HepG2 (cell line): ENCODE measurements around the gene SPC24. TPM values are rescaled to one million over a fixed set of nuclear protein-coding genes. Genes with fewer than 3 reads are reported as not detected.

ENCODE experiments used
- ATF7 ChIP-seq, 2 experiments: fragments of 450-650 bp in 1 of 2; sonication (generic) in 1 of 2; formaldehyde crosslinking in 1 of 2; IDR thresholded peaks; 2 replicates each; pipeline versions ENCODE4 v1.4.0 to v1.6.1; 2016 to 2020; ENCODE audit warnings: antibody characterized with exemption in 1 of 2, mild to moderate bottlenecking in 1 of 2, missing genetic modification reagents in 1 of 2
- BCL6 ChIP-seq: IDR thresholded peaks from 2 replicates; pipeline ENCODE4 v1.6.1; 2016; ENCODE audit warnings: missing genetic modification reagents, missing compliant biosample characterization
- CBX1 ChIP-seq: IDR thresholded peaks from one replicate; pipeline ENCODE4 v1.6.1; 2016; ENCODE audit warnings: antibody characterized with exemption, low read depth
- DMAP1 ChIP-seq: IDR thresholded peaks from 2 replicates; pipeline ENCODE4 v1.6.1; 2016
- DZIP1 ChIP-seq: sonication (generic); formaldehyde crosslinking; IDR thresholded peaks from 2 replicates; pipeline ENCODE4 v1.5.0; 2020; ENCODE audit warnings: mild to moderate bottlenecking, missing genetic modification reagents
- ERF ChIP-seq: IDR thresholded peaks from 2 replicates; pipeline ENCODE4 v1.6.1; 2018; ENCODE audit warnings: missing biosample characterization, missing genetic modification reagents
- GATAD2A ChIP-seq: IDR thresholded peaks from 2 replicates; pipeline ENCODE4 v1.6.1; 2016
- HNF1A ChIP-seq, 2 experiments: sonication (generic) in 1 of 2; formaldehyde crosslinking in 1 of 2; IDR thresholded peaks; 2 replicates each; pipeline versions ENCODE4 v1.4.0 to v1.6.1; 2016 to 2020; ENCODE audit warnings: borderline replicate concordance in 1 of 2, low read depth in 1 of 2, mild to moderate bottlenecking in 1 of 2, missing genetic modification reagents in 1 of 2
- KLF15 ChIP-seq: sonication (generic); formaldehyde crosslinking; IDR thresholded peaks from 2 replicates; pipeline ENCODE4 v1.8.1; 2023; ENCODE audit warnings: borderline replicate concordance, mild to moderate bottlenecking, inconsistent platforms, missing genetic modification reagents, mixed read lengths
- MAFG ChIP-seq: sonication (generic); formaldehyde crosslinking; IDR thresholded peaks from 2 replicates; pipeline ENCODE4 v1.5.1; 2020; ENCODE audit warnings: mild to moderate bottlenecking, missing genetic modification reagents
- NFYB ChIP-seq: sonication (generic); formaldehyde crosslinking; IDR thresholded peaks from 2 replicates; pipeline ENCODE4 v1.4.0; 2020; ENCODE audit warnings: missing genetic modification reagents
- PBX3 ChIP-seq: sonication (generic); formaldehyde crosslinking; IDR thresholded peaks from 2 replicates; pipeline ENCODE4 v1.8.1; 2023; ENCODE audit warnings: missing genetic modification reagents, inconsistent platforms, borderline replicate concordance
- TFAP4 ChIP-seq: sonication (generic); IDR thresholded peaks from 2 replicates; pipeline ENCODE4 v1.6.1; 2016; ENCODE audit warnings: low read depth, borderline replicate concordance
- THAP11 ChIP-seq: IDR thresholded peaks from 2 replicates; pipeline ENCODE4 v1.6.1; 2016; ENCODE audit warnings: missing biosample characterization, missing genetic modification reagents
- ZBTB1 ChIP-seq: sonication (generic); formaldehyde crosslinking; IDR thresholded peaks from 2 replicates; pipeline ENCODE4 v1.4.0; 2020; ENCODE audit warnings: missing genetic modification reagents, borderline replicate concordance
- ZFP90 ChIP-seq: sonication (generic); formaldehyde crosslinking; IDR thresholded peaks from 2 replicates; pipeline ENCODE4 v1.8.0; 2022; ENCODE audit warnings: missing genetic modification reagents, mild to moderate bottlenecking, inconsistent platforms, borderline replicate concordance
- ZIK1 ChIP-seq: sonication (generic); formaldehyde crosslinking; IDR thresholded peaks from 2 replicates; pipeline ENCODE4 v1.5.0; 2020; ENCODE audit warnings: mild to moderate bottlenecking, low read depth, missing genetic modification reagents, borderline replicate concordance
- ZNF264 ChIP-seq: sonication (generic); formaldehyde crosslinking; IDR thresholded peaks from 2 replicates; pipeline ENCODE4 v1.4.0; 2020; ENCODE audit warnings: missing genetic modification reagents
- ZNF441 ChIP-seq: sonication (generic); formaldehyde crosslinking; IDR thresholded peaks from 2 replicates; pipeline ENCODE4 v1.7.0; 2021; ENCODE audit warnings: missing genetic modification reagents, borderline replicate concordance
- ZNF761 ChIP-seq: sonication (generic); formaldehyde crosslinking; conservative IDR thresholded peaks from 2 replicates; pipeline ENCODE4 v1.4.0; 2020; ENCODE audit warnings: mild to moderate bottlenecking, missing genetic modification reagents
- ZNF788 ChIP-seq: sonication (generic); formaldehyde crosslinking; IDR thresholded peaks from 2 replicates; pipeline ENCODE4 v1.5.0; 2020; ENCODE audit warnings: mild to moderate bottlenecking, missing genetic modification reagents, borderline replicate concordance
- polyA plus RNA-seq, 8 experiments: library from polyadenylated mRNA; depleted of rRNA in 3 of 8; stranded (reverse) in 7 of 8; unstranded in 1 of 8; fragments of >200 nt; fragmentation: Illumina TruSeq in 4 of 8; extraction: Trizol in 4 of 8; gene quantifications; 2 replicates each; pipeline versions ENCODE4 v1.2.1 to v1.2.3, GENCODE V29; 2011 to 2016; ENCODE audit warnings: low read depth in 4 of 8, missing spikeins in 1 of 8, mixed read lengths in 1 of 8; ENCODE audit not compliant: insufficient read depth in 1 of 8
- total RNA-seq, 5 experiments: library from RNA; depleted of rRNA; stranded (reverse); fragments of >200 nt; fragmentation: Illumina TruSeq; extraction: Trizol; gene quantifications; 2 replicates each; pipeline ENCODE4 v1.2.3, GENCODE V29; 2016; ENCODE audit warnings: low read depth in 1 of 5

SPC24 gene
- total and polyA plus RNA-seq, 2 of the 13 experiments (the other 11 are each of a cell fraction or from before 2014, with no cell fraction given): 10.0 to 46.2 TPM

- TF ChIP-seq TFAP4 (no peak; the same call in 1 of the 2 replicates), KLF15 (CRISPR knock-in tag) (no peak), ZNF761 (no peak), ZFP90 (CRISPR knock-in tag) (no peak; the same call in 1 of the 2 replicates), MAFG (CRISPR knock-in tag) (no peak), HNF1A (IDR thresholded peaks at IDR 0.05; ENCODE audit: low read depth) (no peak), HNF1A (CRISPR knock-in tag; IDR thresholded peaks at IDR 0.05; ENCODE audit: borderline replicate concordance) (no peak), PBX3 (CRISPR knock-in tag) (peak; percentile 94; the same call in 1 of the 2 replicates), ZNF441 (no peak; the same call in 1 of the 2 replicates), DMAP1 (peak; percentile 77), THAP11 (peak; percentile 45; the same call in 1 of the 2 replicates), CBX1 (no peak), DZIP1 (CRISPR knock-in tag) (no peak), ZBTB1 (CRISPR knock-in tag) (no peak), ATF7 (IDR thresholded peaks at IDR 0.05) (no peak), ATF7 (CRISPR knock-in tag; IDR thresholded peaks at IDR 0.05) (no peak), BCL6 (CRISPR knock-in tag) (no peak), ZIK1 (CRISPR knock-in tag) (no peak), NFYB (peak; percentile 96), ZNF788 (CRISPR knock-in tag) (peak; percentile 63; the same call in 1 of the 2 replicates), ERF (CRISPR knock-in tag) (peak; percentile 30; the same call in 1 of the 2 replicates), GATAD2A (CRISPR knock-in tag) (no peak), ZNF264 (CRISPR knock-in tag) (0 out of 2 replicates have a peak, but pooled peaks have one; percentile 28)
Measured at GRCh38 chr19:11155373-11156120, at the start of gene SPC24 (continued).
